HCT116 (cell line): ENCODE measurements around the gene ZNF718. TPM values are rescaled to one million over a fixed set of nuclear protein-coding genes. Genes with fewer than 3 reads are reported as not detected.
"Not testable (repeated sequence)": the region's sequence is repeated elsewhere in the genome, so short reads cannot be mapped to it uniquely, and the experiment has no call there.

Source experiments
- ATAC-seq: fragments of 200-7000 bp; cut with Tn5 transposase; 2 replicates; pipeline ENCODE4 v1.9.1; 2020; ENCODE audit warnings: mild to moderate bottlenecking, moderate library complexity
- BruUV-seq: library from RNA; stranded (reverse); fragments of 400-500 nt; replicated peaks from 2 replicates; lab custom pipeline; 2021; lab: Mats Ljungman, UMichigan
- CTCF ChIA-PET: fragments of 300-600 bp; sonication (Branson Sonifier 250); formaldehyde crosslinking; loops from one replicate; lab custom pipeline; 2021; ENCODE audit warnings: antibody characterized with exemption; lab: Charles Lee
- POLR2A ChIA-PET: fragments of 300-600, 350-600 bp; sonication (Branson Sonifier 250); formaldehyde crosslinking; loops from one replicate; lab custom pipeline; 2021; ENCODE audit warnings: antibody characterized with exemption; lab: Charles Lee
- RAD21 ChIA-PET, 2 experiments: fragments of 300-600 bp; sonication (Branson Sonifier 250); formaldehyde crosslinking; loops; one replicate each; lab custom pipeline; 2023; ENCODE audit warnings: low total read pairs in 2 of 2; ENCODE audit not compliant: uncharacterized antibody in 2 of 2, unreplicated experiment in 2 of 2, low non-redundant PET in 1 of 2; lab: Charles Lee
- DNase-seq: peaks from one replicate; pipeline ENCODE4 v3.0.0-alpha.2; 2010; ENCODE audit warnings: low read depth, low spot score
- H2AFZ ChIP-seq: fragments of 200-600 bp; shearing (Covaris generic), sonication (generic); 2 replicates; pipeline ENCODE4 v1.6.1; 2017; ENCODE audit warnings: low read depth, mixed run types, mixed read lengths, antibody characterized with exemption, low read length; ENCODE audit not compliant: poor library complexity, severe bottlenecking
- H3K27ac ChIP-seq: 2 replicates; pipeline ENCODE4 v1.5.1; 2012; ENCODE audit warnings: low read depth, low read length
- H3K27me3 ChIP-seq: fragments of 200-600 bp; sonication (generic); 2 replicates; pipeline ENCODE4 v1.6.1; 2016; ENCODE audit warnings: mixed run types, low read length, mixed read lengths; ENCODE audit not compliant: insufficient read depth
- H3K36me3 ChIP-seq, 2 experiments: fragments of 200-500 bp in 1 of 2; fragments of 200-600 bp in 1 of 2; sonication (Bioruptor generic) in 1 of 2; sonication (generic) in 1 of 2; 2 replicates each; pipeline versions ENCODE4 v1.5.1 to v1.6.1; 2014 to 2016; ENCODE audit warnings: low read length in 2 of 2, inconsistent platforms in 1 of 2, mixed read lengths in 1 of 2, mixed run types in 1 of 2; ENCODE audit not compliant: insufficient read depth in 2 of 2, control insufficient read depth in 1 of 2
- H3K4me1 ChIP-seq, 2 experiments: fragments of 200-600 bp in 1 of 2; sonication (generic) in 1 of 2; 2 replicates each; pipeline versions ENCODE4 v1.5.1 to v1.6.1; 2012 to 2017; ENCODE audit warnings: low read length in 2 of 2, inconsistent platforms in 1 of 2, mild to moderate bottlenecking in 1 of 2, mixed read lengths in 1 of 2, mixed run types in 1 of 2, moderate library complexity in 1 of 2; ENCODE audit not compliant: insufficient read depth in 2 of 2, control insufficient read depth in 1 of 2
- H3K4me2 ChIP-seq: fragments of 200-600 bp; sonication (generic); 2 replicates; pipeline ENCODE4 v1.6.1; 2017; ENCODE audit warnings: mixed run types, low read length, mixed read lengths
- H3K4me3 ChIP-seq, 2 experiments: fragments of 200-600 bp in 1 of 2; sonication (generic) in 1 of 2; replicated peaks in 1 of 2; 2 replicates each; pipeline ENCODE4 v1.5.1; 2011 to 2016; ENCODE audit warnings: low read length in 2 of 2, control low read depth in 1 of 2, low read depth in 1 of 2, mild to moderate bottlenecking in 1 of 2, mixed read lengths in 1 of 2, mixed run types in 1 of 2
- H3K79me2 ChIP-seq: fragments of 200-600 bp; sonication (generic); 2 replicates; pipeline ENCODE4 v1.6.1; 2017; ENCODE audit warnings: mild to moderate bottlenecking, mixed run types, low read length, moderate library complexity, mixed read lengths; ENCODE audit not compliant: insufficient read depth
- H3K9ac ChIP-seq: fragments of 200-600 bp; sonication (generic); 2 replicates; pipeline ENCODE4 v1.6.1; 2016; ENCODE audit warnings: low read length, mixed read lengths
- H3K9me2 ChIP-seq: fragments of 200-600 bp; sonication (generic), shearing (Covaris generic); 2 replicates; pipeline ENCODE4 v1.6.1; 2017; ENCODE audit warnings: mixed run types, mild to moderate bottlenecking, moderate library complexity; ENCODE audit not compliant: insufficient read depth
- H3K9me3 ChIP-seq, 2 experiments: fragments of 200-500 bp in 1 of 2; fragments of 200-600 bp in 1 of 2; sonication (Bioruptor generic) in 1 of 2; sonication (generic) in 1 of 2; 2 replicates each; pipeline ENCODE4 v1.6.1; 2014 to 2017; ENCODE audit warnings: low read length in 2 of 2, mixed read lengths in 2 of 2, inconsistent platforms in 1 of 2, low read depth in 1 of 2, mild to moderate bottlenecking in 1 of 2, mixed run types in 1 of 2, moderate library complexity in 1 of 2; ENCODE audit not compliant: control insufficient read depth in 1 of 2, insufficient read depth in 1 of 2
- H4K20me1 ChIP-seq: fragments of 200-600 bp; sonication (generic), shearing (Covaris generic); 2 replicates; pipeline ENCODE4 v1.6.1; 2017; ENCODE audit warnings: mixed run types, mild to moderate bottlenecking, moderate library complexity; ENCODE audit not compliant: insufficient read depth
- EGR1 ChIP-seq: IDR thresholded peaks from 2 replicates; pipeline ENCODE4 v1.6.1; 2012; ENCODE audit warnings: low read depth
- EZH2phosphoT487 ChIP-seq: fragments of 200-600 bp; IDR thresholded peaks from 2 replicates; pipeline ENCODE4 v1.6.1; 2018; ENCODE audit warnings: antibody characterized with exemption, borderline replicate concordance
- JUND ChIP-seq: IDR thresholded peaks from 2 replicates; pipeline ENCODE4 v1.6.1; 2012
- POLR2A ChIP-seq: IDR thresholded peaks from 2 replicates; pipeline ENCODE4 v1.7.0; 2011; ENCODE audit warnings: borderline replicate concordance; ENCODE audit not compliant: insufficient read depth, insufficient read length; ENCODE audit errors: extremely low read depth
- POLR2AphosphoS5 ChIP-seq: IDR thresholded peaks from 2 replicates; pipeline ENCODE4 v1.6.1; 2011; ENCODE audit warnings: mild to moderate bottlenecking, low read depth, low read length, moderate library complexity
- SP1 ChIP-seq: IDR thresholded peaks from 2 replicates; pipeline ENCODE4 v1.6.1; 2012; ENCODE audit warnings: low read depth
- TCF7L2 ChIP-seq: IDR thresholded peaks from 2 replicates; pipeline ENCODE4 v1.7.0; 2011; ENCODE audit warnings: borderline replicate concordance, inconsistent platforms; ENCODE audit not compliant: insufficient read depth, insufficient read length; ENCODE audit errors: extremely low read depth
- ZFX ChIP-seq: fragments of 450-650 bp; IDR thresholded peaks from 2 replicates; pipeline ENCODE4 v1.6.1; 2017
- intact Hi-C: fragments of 100-400 bp; cut with micrococcal nuclease; formaldehyde crosslinking; loops from 2 replicates; pipeline ENCODE4 v1.10.0; 2022
- total RNA-seq: library from RNA; stranded (reverse); gene quantifications from one replicate; pipeline ENCODE4 v1.2.1, GENCODE V29; 2021; ENCODE audit not compliant: unreplicated experiment
- TF ChIP-seq, protein P1 (sequence below): IDR thresholded peaks from 2 replicates; pipeline ENCODE4 v1.6.1; 2012
- TF ChIP-seq, protein P2 (sequence below), 3 experiments: fragments of 200-600 bp in 1 of 3; sonication (generic) in 1 of 3; IDR thresholded peaks in 2 of 3; conservative IDR thresholded peaks in 1 of 3; 2 replicates each; pipeline ENCODE4 v1.5.1; 2012 to 2017; ENCODE audit warnings: low read depth in 2 of 3, low read length in 2 of 3, antibody characterized with exemption in 1 of 3, borderline replicate concordance in 1 of 3, control low read depth in 1 of 3, mild to moderate bottlenecking in 1 of 3, mixed read lengths in 1 of 3, mixed run types in 1 of 3, moderate library complexity in 1 of 3; ENCODE audit not compliant: insufficient read depth in 1 of 3

ZNF718 gene
- total RNA-seq, 1 experiment from 2014 or later, result 0.07 TPM

DNA sequence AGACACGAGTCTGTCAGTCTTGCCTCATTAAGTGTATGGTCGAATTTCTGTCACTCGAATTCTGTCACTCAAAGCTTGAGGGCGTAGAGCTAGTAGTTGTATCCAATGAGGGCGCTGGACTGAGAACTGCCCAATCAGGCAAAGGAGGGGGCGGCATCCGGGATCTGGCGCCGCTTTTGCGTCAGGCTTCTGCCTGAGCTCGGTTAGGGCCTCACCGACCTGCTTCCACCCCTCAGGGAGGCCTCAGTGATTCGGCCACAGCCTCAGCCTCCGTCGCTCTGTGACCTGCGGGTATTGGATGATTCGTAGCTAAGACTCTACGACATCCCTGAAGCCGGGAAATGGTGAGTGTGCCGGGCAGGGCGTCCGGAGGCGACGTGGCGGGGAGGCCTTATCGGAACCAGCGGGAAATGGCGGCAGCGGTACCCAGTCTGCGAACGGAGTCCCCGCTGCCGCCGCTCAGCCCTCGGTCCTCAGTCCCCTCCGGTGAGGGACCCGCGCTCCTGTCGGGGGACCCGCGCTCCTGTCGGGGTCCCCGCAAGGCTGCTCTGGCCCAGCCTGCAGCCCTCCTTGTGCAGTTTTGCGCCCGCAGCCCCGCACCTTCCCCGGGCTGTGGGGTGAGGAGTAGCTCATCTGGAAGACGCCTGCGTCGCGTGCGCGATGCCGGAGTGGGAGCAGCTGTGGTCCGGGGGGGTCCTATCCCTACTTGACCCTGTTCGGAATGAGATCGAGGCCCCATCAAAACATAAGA lies 88.3 kb downstream of the ZNF718 start:
- Histone ChIP-seq H2AFZ (no peak overlapping the region), H3K9me2 (no peaks in the 10 kb centered on the region), H3K79me2 (no peaks in the 10 kb centered on the region), H3K4me1 (no peaks in the 10 kb centered on the region), H3K4me2 (no peak overlapping the region), H3K27ac (no peak overlapping the region), H3K36me3 (no peaks in the 10 kb centered on the region), H3K4me3 (no peak overlapping the region), H3K9me3 (peaks cover 0 to 4% of the 10 kb centered on the region in 2 experiments; a peak in 2 of 4 replicates), H3K9ac (no peak overlapping the region), H4K20me1 (no peaks in the 10 kb centered on the region), H3K27me3 (no peaks in the 10 kb centered on the region)
- ATAC-seq (no peak), DNase-seq (no peak)
- intact Hi-C loops, result no loop called here
- POLR2A ChIA-PET, result no interaction called here
- RAD21 ChIA-PET, result no interaction called here
- TF ChIP-seq, protein P1, sequence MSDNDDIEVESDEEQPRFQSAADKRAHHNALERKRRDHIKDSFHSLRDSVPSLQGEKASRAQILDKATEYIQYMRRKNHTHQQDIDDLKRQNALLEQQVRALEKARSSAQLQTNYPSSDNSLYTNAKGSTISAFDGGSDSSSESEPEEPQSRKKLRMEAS, result no peak
- TF ChIP-seq, protein P2, sequence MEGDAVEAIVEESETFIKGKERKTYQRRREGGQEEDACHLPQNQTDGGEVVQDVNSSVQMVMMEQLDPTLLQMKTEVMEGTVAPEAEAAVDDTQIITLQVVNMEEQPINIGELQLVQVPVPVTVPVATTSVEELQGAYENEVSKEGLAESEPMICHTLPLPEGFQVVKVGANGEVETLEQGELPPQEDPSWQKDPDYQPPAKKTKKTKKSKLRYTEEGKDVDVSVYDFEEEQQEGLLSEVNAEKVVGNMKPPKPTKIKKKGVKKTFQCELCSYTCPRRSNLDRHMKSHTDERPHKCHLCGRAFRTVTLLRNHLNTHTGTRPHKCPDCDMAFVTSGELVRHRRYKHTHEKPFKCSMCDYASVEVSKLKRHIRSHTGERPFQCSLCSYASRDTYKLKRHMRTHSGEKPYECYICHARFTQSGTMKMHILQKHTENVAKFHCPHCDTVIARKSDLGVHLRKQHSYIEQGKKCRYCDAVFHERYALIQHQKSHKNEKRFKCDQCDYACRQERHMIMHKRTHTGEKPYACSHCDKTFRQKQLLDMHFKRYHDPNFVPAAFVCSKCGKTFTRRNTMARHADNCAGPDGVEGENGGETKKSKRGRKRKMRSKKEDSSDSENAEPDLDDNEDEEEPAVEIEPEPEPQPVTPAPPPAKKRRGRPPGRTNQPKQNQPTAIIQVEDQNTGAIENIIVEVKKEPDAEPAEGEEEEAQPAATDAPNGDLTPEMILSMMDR (IDR thresholded peaks at IDR 0.05 in 2 of 3, conservative IDR thresholded peaks at IDR 0.05 in 1 of 3; ENCODE audit: borderline replicate concordance in 1 of 3, insufficient read depth in 1 of 3, low read depth in 2 of 3, low read length in 2 of 3), result no peak
- TF ChIP-seq EGR1 (no peak), TCF7L2 (no peak), ZFX (no peak), SP1 (no peak), POLR2AphosphoS5 (no peak), EZH2phosphoT487 (no peak), JUND (no peak), POLR2A (no peak)
- BruUV-seq, result no TSS peak
- CTCF ChIA-PET, result no interaction called here

DNA sequence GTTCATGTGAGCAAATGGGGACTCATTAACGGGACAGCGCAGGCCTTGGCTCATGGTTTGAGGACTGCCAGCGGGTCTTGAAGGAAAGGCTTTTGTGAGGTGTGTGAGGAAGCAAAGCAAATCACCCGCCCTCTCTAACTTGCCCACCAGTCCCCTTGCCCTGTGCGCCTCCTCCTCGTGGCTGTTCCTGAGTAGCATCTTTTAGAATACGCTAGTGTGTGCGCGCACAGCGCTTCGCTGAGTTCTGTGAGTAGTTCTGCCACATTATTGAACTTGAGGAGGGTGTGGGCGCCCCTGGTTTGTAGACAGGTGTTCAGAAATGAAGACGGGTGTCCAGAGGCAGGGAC lies 88.9 kb downstream of the ZNF718 start:
- H3K9me3 ChIP-seq, POLR2A ChIA-PET, BruUV-seq, H3K79me2 ChIP-seq, H3K27me3 ChIP-seq, H3K27ac ChIP-seq, intact Hi-C loops, H3K4me1 ChIP-seq, CTCF ChIA-PET, H3K4me3 ChIP-seq, H3K4me2 ChIP-seq, ATAC-seq, RAD21 ChIA-PET, H3K36me3 ChIP-seq, H4K20me1 ChIP-seq, H3K9me2 ChIP-seq, H2AFZ ChIP-seq, DNase-seq, H3K9ac ChIP-seq: not testable (repeated sequence)
